H9 (cell line): ENCODE measurements around the gene FUT8. TPM values are rescaled to one million over a fixed set of nuclear protein-coding genes. Genes with fewer than 3 reads are reported as not detected.

Source experiments
- DNase-seq: peaks from one replicate; pipeline ENCODE4 v3.0.0-alpha.2; 2017
- H2AFZ ChIP-seq: one replicate; pipeline ENCODE4 v1.6.1; 2013; ENCODE audit warnings: mild to moderate bottlenecking, low read length, control low read depth, moderate library complexity
- H2AK5ac ChIP-seq: 2 replicates; pipeline ENCODE4 v1.6.1; 2013; ENCODE audit warnings: low read length, control low read depth, mixed read lengths; ENCODE audit not compliant: insufficient read length
- H2BK120ac ChIP-seq: one replicate; pipeline ENCODE4 v1.6.1; 2013; ENCODE audit warnings: low read depth, mild to moderate bottlenecking, low read length, control low read depth, inconsistent platforms; ENCODE audit not compliant: poor library complexity, severe bottlenecking
- H2BK12ac ChIP-seq: 2 replicates; pipeline ENCODE4 v1.6.1; 2013; ENCODE audit warnings: low read length, control low read depth, mixed read lengths, low read depth; ENCODE audit not compliant: insufficient read length
- H2BK15ac ChIP-seq: 2 replicates; pipeline ENCODE4 v1.6.1; 2013; ENCODE audit warnings: low read depth, low read length, control low read depth
- H2BK20ac ChIP-seq: one replicate; pipeline ENCODE4 v1.6.1; 2013; ENCODE audit warnings: low read depth, mild to moderate bottlenecking, low read length, control low read depth, inconsistent platforms; ENCODE audit not compliant: poor library complexity, severe bottlenecking
- H2BK5ac ChIP-seq: 2 replicates; pipeline ENCODE4 v1.6.1; 2013; ENCODE audit warnings: low read length, control low read depth, mixed read lengths; ENCODE audit not compliant: insufficient read length
- H3K14ac ChIP-seq: 2 replicates; pipeline ENCODE4 v1.6.1; 2013; ENCODE audit warnings: low read length, control low read depth; ENCODE audit not compliant: insufficient read depth
- H3K18ac ChIP-seq: 2 replicates; pipeline ENCODE4 v1.6.1; 2013; ENCODE audit warnings: low read depth, mild to moderate bottlenecking, mixed read lengths, low read length, control low read depth; ENCODE audit not compliant: insufficient read length
- H3K23ac ChIP-seq: 2 replicates; pipeline ENCODE4 v1.6.1; 2013; ENCODE audit warnings: low read length, control low read depth, mixed read lengths, low read depth; ENCODE audit not compliant: insufficient read length
- H3K23me2 ChIP-seq: 2 replicates; pipeline ENCODE4 v1.6.1; 2013; ENCODE audit warnings: low read depth, mild to moderate bottlenecking, mixed read lengths, low read length, control low read depth; ENCODE audit not compliant: insufficient read length, poor library complexity, severe bottlenecking
- H3K27ac ChIP-seq: 2 replicates; pipeline ENCODE4 v1.5.1; 2013; ENCODE audit warnings: low read length, control low read depth, mixed read lengths, low read depth; ENCODE audit not compliant: insufficient read length
- H3K27me3 ChIP-seq: 2 replicates; pipeline ENCODE4 v1.6.1; 2013; ENCODE audit warnings: low read length, control low read depth, inconsistent platforms; ENCODE audit not compliant: insufficient read depth
- H3K4ac ChIP-seq: 2 replicates; pipeline ENCODE4 v1.6.1; 2013; ENCODE audit warnings: low read depth, mild to moderate bottlenecking, control low read depth, inconsistent platforms, low read length, moderate library complexity
- H3K4me1 ChIP-seq: 2 replicates; pipeline ENCODE4 v1.6.1; 2013; ENCODE audit warnings: low read length, control low read depth, inconsistent platforms; ENCODE audit not compliant: insufficient read depth
- H3K4me2 ChIP-seq: 2 replicates; pipeline ENCODE4 v1.6.1; 2013; ENCODE audit warnings: low read length, control low read depth, mixed read lengths; ENCODE audit not compliant: insufficient read length, insufficient read depth
- H3K56ac ChIP-seq: 2 replicates; pipeline ENCODE4 v1.6.1; 2013; ENCODE audit warnings: low read depth, mild to moderate bottlenecking, mixed read lengths, low read length, control low read depth; ENCODE audit not compliant: insufficient read length
- H3K79me1 ChIP-seq: 2 replicates; pipeline ENCODE4 v1.6.1; 2013; ENCODE audit warnings: low read depth, mild to moderate bottlenecking, moderate library complexity, low read length, control low read depth, inconsistent platforms; ENCODE audit not compliant: insufficient read depth, poor library complexity, severe bottlenecking
- H3K79me2 ChIP-seq: 2 replicates; pipeline ENCODE4 v1.6.1; 2013; ENCODE audit warnings: low read length, control low read depth, inconsistent platforms; ENCODE audit not compliant: insufficient read depth
- H3K9ac ChIP-seq: 2 replicates; pipeline ENCODE4 v1.6.1; 2013; ENCODE audit warnings: low read length, control low read depth, mixed read lengths; ENCODE audit not compliant: insufficient read length; ENCODE audit errors: extremely low read depth
- H3K9me3 ChIP-seq: one replicate; pipeline ENCODE4 v1.6.1; 2013; ENCODE audit warnings: low read depth, low read length, inconsistent platforms; ENCODE audit not compliant: control insufficient read depth
- H3T11ph ChIP-seq: one replicate; pipeline ENCODE4 v1.6.1; 2013; ENCODE audit warnings: mild to moderate bottlenecking, low read length, control low read depth, inconsistent platforms
- H4K20me1 ChIP-seq: one replicate; pipeline ENCODE4 v1.6.1; 2013; ENCODE audit not compliant: control insufficient read depth, insufficient read length, insufficient read depth
- H4K5ac ChIP-seq: 2 replicates; pipeline ENCODE4 v1.6.1; 2013; ENCODE audit warnings: low read depth, mild to moderate bottlenecking, mixed read lengths, low read length, control low read depth; ENCODE audit not compliant: insufficient read length
- H4K8ac ChIP-seq: replicated peaks from 2 replicates; pipeline ENCODE4 v1.6.1; 2013; ENCODE audit warnings: low read length, control low read depth, mixed read lengths, low read depth; ENCODE audit not compliant: insufficient read length
- H4K91ac ChIP-seq: 2 replicates; pipeline ENCODE4 v1.6.1; 2013; ENCODE audit warnings: low read depth, mild to moderate bottlenecking, moderate library complexity, mixed read lengths, low read length, control low read depth; ENCODE audit not compliant: insufficient read length
- H3K27ac Mint-ChIP-seq, 3 experiments: 2 replicates in 2 of 3; 3 replicates in 1 of 3; pipeline ENCODE4 v1.8.0; 2020 to 2021; ENCODE audit warnings: mixed read lengths in 3 of 3, mild to moderate bottlenecking in 1 of 3, moderate library complexity in 1 of 3
- H3K27me3 Mint-ChIP-seq: 2 replicates; pipeline ENCODE4 v1.8.0; 2021; ENCODE audit warnings: low read depth, mild to moderate bottlenecking, moderate library complexity, mixed read lengths
- H3K36me3 Mint-ChIP-seq, 3 experiments: 2 replicates in 2 of 3; 3 replicates in 1 of 3; pipeline ENCODE4 v1.8.0; 2020 to 2021; ENCODE audit warnings: low read depth in 3 of 3, mixed read lengths in 3 of 3; ENCODE audit not compliant: insufficient read depth in 1 of 3
- H3K4me1 Mint-ChIP-seq, 2 experiments: 2 replicates each; pipeline ENCODE4 v1.8.0; 2020; ENCODE audit warnings: mixed read lengths in 2 of 2
- H3K4me3 Mint-ChIP-seq, 2 experiments: 2 replicates in 1 of 2; 3 replicates in 1 of 2; pipeline ENCODE4 v1.8.0; 2020 to 2021; ENCODE audit warnings: mild to moderate bottlenecking in 2 of 2, mixed read lengths in 2 of 2, moderate library complexity in 1 of 2
- H3K9me3 Mint-ChIP-seq, 2 experiments: 2 replicates in 1 of 2; 3 replicates in 1 of 2; pipeline ENCODE4 v1.8.0; 2020; ENCODE audit warnings: mild to moderate bottlenecking in 2 of 2, mixed read lengths in 2 of 2, moderate library complexity in 1 of 2
- CTCF ChIP-seq: fragments of 200-600 bp; sonication (generic); conservative IDR thresholded peaks from 3 replicates; pipeline ENCODE4 v1.8.0; 2021; ENCODE audit warnings: antibody characterized with exemption, mild to moderate bottlenecking
- WGBS: extraction: QIAGEN DNeasy Blood & Tissue Kit; methylation state at CpG from one replicate; pipeline ENCODE4 v1.1.7; 2013; ENCODE audit warnings: missing lambda C conversion rate, low lambda C conversion rate, mixed read lengths; ENCODE audit not compliant: insufficient read length; ENCODE audit errors: extremely low coverage; 5-methylcytosine and 5-hydroxymethylcytosine counted together
- total RNA-seq: library from RNA; stranded (reverse); gene quantifications from 2 replicates; pipeline ENCODE4 v1.2.1, GENCODE V29; 2021

The FUT8 gene
- total RNA-seq, 1 experiment from 2014 or later, result 44.3 TPM

- no peak overlapping the region for H3K9ac ChIP-seq
- H3K23ac ChIP-seq, result no peak overlapping the region
- H3K27me3 Mint-ChIP-seq, result no peaks in the 10 kb centered on the region
- TF ChIP-seq CTCF, result no peak
- no peak overlapping the region for H3K56ac ChIP-seq
- no peak overlapping the region for H2BK15ac ChIP-seq
- no peaks in the 10 kb centered on the region for H3K79me2 ChIP-seq
- no peaks in the 10 kb centered on the region for H3K9me3 ChIP-seq
- H4K8ac ChIP-seq, result no peak overlapping the region
- no peak overlapping the region for H2AK5ac ChIP-seq
- no peak overlapping the region for H3T11ph ChIP-seq
- WGBS, result no CpG with 5 or more reads among the region's 3 CpGs
- H2BK12ac ChIP-seq, result no peak overlapping the region
- no peak overlapping the region for H3K18ac ChIP-seq
- no peak overlapping the region for H2AFZ ChIP-seq
- no peaks in the 10 kb centered on the region; the same call in 1 of the 2 replicates for H3K4me1 ChIP-seq
- H4K91ac ChIP-seq, result no peak overlapping the region
- no peak overlapping the region for H4K5ac ChIP-seq
- H3K4me2 ChIP-seq, result no peak overlapping the region
- H2BK5ac ChIP-seq, result no peak overlapping the region
- no peaks in the 10 kb centered on the region for H3K79me1 ChIP-seq
- H3K36me3 Mint-ChIP-seq, result peaks cover 0 to 3% (median 0%) of the 10 kb centered on the region in 3 experiments; a peak in 2 of 7 replicates
- H3K9me3 Mint-ChIP-seq, result no peaks in the 10 kb centered on the region
- no peak overlapping the region for H3K27ac Mint-ChIP-seq
- H3K4me3 Mint-ChIP-seq, result no peak overlapping the region
- H4K20me1 ChIP-seq, result no peaks in the 10 kb centered on the region
- H3K23me2 ChIP-seq, result no peaks in the 10 kb centered on the region
- H3K27me3 ChIP-seq, result no peaks in the 10 kb centered on the region
- H2BK20ac ChIP-seq, result no peak overlapping the region
- no peak overlapping the region for H3K14ac ChIP-seq
- H3K4me1 Mint-ChIP-seq, result peaks cover 29% of the 10 kb centered on the region in 2 experiments
- H3K4ac ChIP-seq, result no peak overlapping the region
- DNase-seq, result no peak
- H2BK120ac ChIP-seq, result no peak overlapping the region
- no peak overlapping the region for H3K27ac ChIP-seq
Measured at GRCh38 chr14:65749287-65749686, 336.8 kb downstream of the FUT8 start.
